ENCODE results near the gene BCL3.
"Not testable (repeated sequence)": the region's sequence is repeated elsewhere in the genome, so short reads cannot be mapped to it uniquely, and the experiment has no call there.

BCL3 gene

DNA sequence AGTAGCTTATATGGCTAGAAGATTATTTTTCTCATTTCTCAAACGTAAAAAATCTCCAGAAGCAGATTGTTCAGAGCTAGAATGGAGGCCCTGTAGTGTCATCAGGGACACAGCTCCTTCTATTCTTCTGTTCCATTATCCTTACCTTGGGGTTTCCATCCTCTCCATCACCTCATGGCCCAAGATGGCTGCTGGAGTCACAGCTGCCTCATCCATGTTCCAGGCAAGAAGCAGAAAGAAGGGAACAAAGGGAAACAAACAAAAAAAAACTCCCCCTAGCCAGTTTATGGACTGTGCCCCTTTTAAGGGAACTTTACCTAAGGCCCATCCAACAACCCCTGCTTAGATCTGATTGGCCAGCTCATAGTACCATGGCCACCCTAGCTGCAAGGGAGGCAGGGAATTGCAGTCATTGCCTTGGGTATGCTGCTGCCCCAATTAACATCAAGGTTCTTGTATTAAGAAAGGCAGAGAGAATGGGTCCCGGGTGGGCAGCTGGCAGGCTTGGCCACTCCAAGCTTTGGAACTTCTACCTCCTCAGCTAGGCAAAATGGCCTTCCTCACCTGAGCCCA, 33.8 kb upstream of the BCL3 start:
- DNase-seq (ENCODE audit: insufficient read length, low spot score), result no peak
- TF ChIP-seq, protein P1, sequence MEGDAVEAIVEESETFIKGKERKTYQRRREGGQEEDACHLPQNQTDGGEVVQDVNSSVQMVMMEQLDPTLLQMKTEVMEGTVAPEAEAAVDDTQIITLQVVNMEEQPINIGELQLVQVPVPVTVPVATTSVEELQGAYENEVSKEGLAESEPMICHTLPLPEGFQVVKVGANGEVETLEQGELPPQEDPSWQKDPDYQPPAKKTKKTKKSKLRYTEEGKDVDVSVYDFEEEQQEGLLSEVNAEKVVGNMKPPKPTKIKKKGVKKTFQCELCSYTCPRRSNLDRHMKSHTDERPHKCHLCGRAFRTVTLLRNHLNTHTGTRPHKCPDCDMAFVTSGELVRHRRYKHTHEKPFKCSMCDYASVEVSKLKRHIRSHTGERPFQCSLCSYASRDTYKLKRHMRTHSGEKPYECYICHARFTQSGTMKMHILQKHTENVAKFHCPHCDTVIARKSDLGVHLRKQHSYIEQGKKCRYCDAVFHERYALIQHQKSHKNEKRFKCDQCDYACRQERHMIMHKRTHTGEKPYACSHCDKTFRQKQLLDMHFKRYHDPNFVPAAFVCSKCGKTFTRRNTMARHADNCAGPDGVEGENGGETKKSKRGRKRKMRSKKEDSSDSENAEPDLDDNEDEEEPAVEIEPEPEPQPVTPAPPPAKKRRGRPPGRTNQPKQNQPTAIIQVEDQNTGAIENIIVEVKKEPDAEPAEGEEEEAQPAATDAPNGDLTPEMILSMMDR (IDR thresholded peaks at IDR 0.05; ENCODE audit: insufficient read depth, missing control alignments), result no peak
- no peak for FAIRE-seq

GRCh38 chr19:44717603-44718002, 30.9 kb upstream of the BCL3 start:
- TF ChIP-seq, protein P1 (IDR thresholded peaks at IDR 0.05; ENCODE audit: insufficient read depth, missing control alignments), result no peak
- DNase-seq (ENCODE audit: insufficient read length, low spot score) (no peak), FAIRE-seq (no peak)

DNA sequence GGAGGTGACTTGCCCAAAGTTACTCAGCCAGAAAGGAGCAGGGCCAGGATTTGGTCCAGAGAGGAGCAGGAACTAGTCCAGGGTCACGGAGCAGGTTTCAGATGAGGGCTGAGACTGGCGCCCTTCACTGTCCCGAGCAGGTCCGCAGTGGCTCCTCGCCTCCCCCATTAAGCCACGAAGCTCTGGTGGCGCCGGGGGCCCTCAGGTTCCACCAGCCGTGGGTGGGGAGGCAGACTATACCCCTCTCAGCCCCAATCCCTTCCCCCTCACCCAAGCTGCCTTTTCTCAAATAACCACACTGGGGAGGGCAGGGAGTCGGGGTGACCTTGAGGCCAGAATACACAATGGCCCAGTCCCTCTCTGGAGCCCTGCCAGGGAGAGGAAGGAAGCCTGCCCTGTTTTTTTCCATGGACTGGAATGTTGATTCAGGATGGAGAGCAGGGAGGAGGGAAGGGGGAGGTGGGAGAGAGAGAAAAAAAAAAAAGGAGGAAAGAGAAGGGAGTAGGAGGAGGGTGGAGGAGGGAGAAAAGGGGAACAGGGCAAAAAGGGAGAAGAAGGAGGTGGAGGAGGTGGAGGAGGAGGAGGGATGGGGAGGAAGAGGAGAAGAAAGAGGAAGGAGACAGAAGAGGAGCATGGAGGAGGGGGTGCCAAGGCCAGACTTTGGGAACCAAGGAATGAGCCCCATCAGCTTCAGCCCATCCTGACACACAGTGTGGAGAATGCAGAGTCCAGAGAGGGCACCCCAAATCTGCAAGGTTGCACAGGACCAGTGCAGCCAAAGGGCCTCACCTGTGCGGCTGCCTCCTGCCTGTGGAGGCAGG, 29.9 kb upstream of the BCL3 start:
- TF ChIP-seq, protein P1 (IDR thresholded peaks at IDR 0.05; ENCODE audit: insufficient read depth, missing control alignments), result no peak
- FAIRE-seq (no peak), DNase-seq (ENCODE audit: insufficient read length, low spot score) (no peak)

DNA sequence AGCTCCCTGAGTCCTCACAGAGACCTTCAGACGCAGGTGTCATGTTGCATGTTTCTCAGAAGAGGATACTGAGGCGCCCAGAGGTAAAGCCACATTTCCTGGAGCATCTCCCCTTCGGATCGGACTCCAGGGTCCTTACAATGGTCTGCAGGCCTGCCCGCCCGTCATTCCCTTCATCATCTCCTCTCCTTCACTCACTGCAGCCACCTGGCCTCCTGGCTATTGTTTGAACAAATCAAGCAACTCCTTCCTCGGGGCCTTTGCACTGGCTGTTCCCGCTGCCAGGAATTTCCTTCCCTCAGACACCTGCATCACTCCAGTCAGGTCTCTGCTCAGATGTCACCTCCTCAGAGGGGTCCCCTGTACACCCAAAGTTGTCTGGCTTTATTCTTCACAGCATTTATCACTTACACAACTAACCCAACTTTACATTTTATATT, 29.2 kb upstream of the BCL3 start:
- FAIRE-seq (no peak), DNase-seq (ENCODE audit: insufficient read length, low spot score) (no peak)
- TF ChIP-seq, protein P1 (IDR thresholded peaks at IDR 0.05; ENCODE audit: insufficient read depth, missing control alignments), result no peak

DNA sequence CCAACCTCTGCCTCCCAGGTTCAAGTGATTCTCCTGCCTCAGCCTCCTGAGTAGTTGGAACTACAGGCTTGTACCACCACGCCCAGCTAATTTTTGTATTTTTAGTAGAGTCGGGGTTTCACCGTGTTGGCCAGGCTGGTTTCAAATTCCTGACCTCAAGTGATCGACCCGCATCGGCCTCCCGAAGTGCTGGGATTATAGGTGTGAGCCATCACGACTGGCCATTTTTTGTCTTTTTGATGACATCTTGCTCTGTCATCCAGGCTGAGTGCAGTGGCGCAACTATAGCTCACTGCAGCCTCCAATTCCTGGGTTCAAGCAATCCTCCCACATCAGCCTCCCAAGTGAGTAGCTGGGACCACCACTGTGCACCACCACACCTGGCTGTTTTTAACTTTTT, 28.1 kb upstream of the BCL3 start:
- DNase-seq (ENCODE audit: insufficient read length, low spot score); FAIRE-seq: not testable (repeated sequence)

DNA sequence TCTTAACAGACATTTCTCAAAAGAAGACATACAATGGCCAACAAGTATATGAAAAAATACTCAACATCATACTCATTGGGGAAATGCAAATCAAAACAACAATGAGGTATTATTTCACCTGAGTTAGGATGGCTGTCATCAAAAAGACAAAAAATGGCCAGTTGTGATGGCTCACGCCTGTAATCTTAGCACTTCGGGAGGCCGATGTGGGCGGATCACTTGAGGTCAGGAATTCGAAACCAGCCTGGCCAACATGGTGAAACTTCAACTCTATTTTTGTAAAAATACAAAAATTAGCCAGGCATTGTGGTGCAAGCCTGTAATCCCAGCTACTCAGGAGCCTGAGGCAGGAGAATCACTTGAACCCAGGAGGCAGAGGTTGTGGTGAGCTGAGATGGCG, 27.6 kb upstream of the BCL3 start:
- DNase-seq (ENCODE audit: insufficient read length, low spot score), result no peak
- TF ChIP-seq, protein P1 (IDR thresholded peaks at IDR 0.05; ENCODE audit: insufficient read depth, missing control alignments), result no peak
- FAIRE-seq, result no peak

- FAIRE-seq, result not testable (repeated sequence)
Observed at GRCh38 chr19:44721369-44721768, 27.1 kb upstream of the BCL3 start.

More at GRCh38 chr19:44721369-44721768, 27.1 kb upstream of the BCL3 start:
- not testable (repeated sequence) for DNase-seq (ENCODE audit: insufficient read length, low spot score)
